HL-60 (cell line): ENCODE measurements around the gene GIMAP5.

Source experiments
- DNase-seq, 2 experiments: peaks; one replicate each; pipeline ENCODE4 v3.0.0-alpha.2; 2010 to 2020; ENCODE audit warnings: low read depth in 1 of 2, low spot score in 1 of 2
- H3K27ac ChIP-seq: fragments of 250-450 bp; sonication (Bioruptor Pico); replicated peaks from 2 replicates; pipeline ENCODE4 v1.5.1; 2020; ENCODE audit warnings: mild to moderate bottlenecking, moderate library complexity
- H3K27me3 ChIP-seq: fragments of 250-450 bp; sonication (Bioruptor Pico); 2 replicates; pipeline ENCODE4 v1.5.1; 2021; ENCODE audit warnings: mild to moderate bottlenecking, moderate library complexity; ENCODE audit not compliant: insufficient read depth, poor library complexity, severe bottlenecking
- H3K4me3 ChIP-seq: replicated peaks from 2 replicates; pipeline ENCODE4 v1.5.1; 2011; ENCODE audit warnings: mild to moderate bottlenecking, control low read depth, low read length; ENCODE audit not compliant: insufficient read depth
- CTCF ChIP-seq: IDR thresholded peaks from one replicate; pipeline ENCODE4 v1.5.1; 2011; ENCODE audit warnings: low read length, control low read depth, inconsistent platforms; ENCODE audit not compliant: insufficient read depth
- GABPA ChIP-seq: IDR thresholded peaks from 2 replicates; pipeline ENCODE4 v1.6.1; 2012; ENCODE audit warnings: low read depth
- POLR2AphosphoS5 ChIP-seq: IDR thresholded peaks from 2 replicates; pipeline ENCODE4 v1.6.1; 2012; ENCODE audit warnings: low read depth
- SPI1 ChIP-seq: IDR thresholded peaks from 2 replicates; pipeline ENCODE4 v1.6.1; 2012; ENCODE audit warnings: low read depth, mild to moderate bottlenecking, borderline replicate concordance
- TF ChIP-seq, protein P1 (sequence below): IDR thresholded peaks from 2 replicates; pipeline ENCODE4 v1.6.1; 2012; ENCODE audit warnings: low read depth; ENCODE audit not compliant: insufficient replicate concordance

The GIMAP5 gene

GRCh38 chr7:150748376-150748775 is 11.2 kb downstream of the GIMAP5 start:
- no peaks in the 10 kb centered on the region for H3K27me3 ChIP-seq
- TF ChIP-seq CTCF (no peak), GABPA (no peak), SPI1 (no peak), POLR2AphosphoS5 (no peak)
- TF ChIP-seq, protein P1, sequence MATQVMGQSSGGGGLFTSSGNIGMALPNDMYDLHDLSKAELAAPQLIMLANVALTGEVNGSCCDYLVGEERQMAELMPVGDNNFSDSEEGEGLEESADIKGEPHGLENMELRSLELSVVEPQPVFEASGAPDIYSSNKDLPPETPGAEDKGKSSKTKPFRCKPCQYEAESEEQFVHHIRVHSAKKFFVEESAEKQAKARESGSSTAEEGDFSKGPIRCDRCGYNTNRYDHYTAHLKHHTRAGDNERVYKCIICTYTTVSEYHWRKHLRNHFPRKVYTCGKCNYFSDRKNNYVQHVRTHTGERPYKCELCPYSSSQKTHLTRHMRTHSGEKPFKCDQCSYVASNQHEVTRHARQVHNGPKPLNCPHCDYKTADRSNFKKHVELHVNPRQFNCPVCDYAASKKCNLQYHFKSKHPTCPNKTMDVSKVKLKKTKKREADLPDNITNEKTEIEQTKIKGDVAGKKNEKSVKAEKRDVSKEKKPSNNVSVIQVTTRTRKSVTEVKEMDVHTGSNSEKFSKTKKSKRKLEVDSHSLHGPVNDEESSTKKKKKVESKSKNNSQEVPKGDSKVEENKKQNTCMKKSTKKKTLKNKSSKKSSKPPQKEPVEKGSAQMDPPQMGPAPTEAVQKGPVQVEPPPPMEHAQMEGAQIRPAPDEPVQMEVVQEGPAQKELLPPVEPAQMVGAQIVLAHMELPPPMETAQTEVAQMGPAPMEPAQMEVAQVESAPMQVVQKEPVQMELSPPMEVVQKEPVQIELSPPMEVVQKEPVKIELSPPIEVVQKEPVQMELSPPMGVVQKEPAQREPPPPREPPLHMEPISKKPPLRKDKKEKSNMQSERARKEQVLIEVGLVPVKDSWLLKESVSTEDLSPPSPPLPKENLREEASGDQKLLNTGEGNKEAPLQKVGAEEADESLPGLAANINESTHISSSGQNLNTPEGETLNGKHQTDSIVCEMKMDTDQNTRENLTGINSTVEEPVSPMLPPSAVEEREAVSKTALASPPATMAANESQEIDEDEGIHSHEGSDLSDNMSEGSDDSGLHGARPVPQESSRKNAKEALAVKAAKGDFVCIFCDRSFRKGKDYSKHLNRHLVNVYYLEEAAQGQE, result no peak
- no peak for DNase-seq
- H3K4me3 ChIP-seq, result no peak overlapping the region
- H3K27ac ChIP-seq, result no peak overlapping the region

GRCh38 chr7:150751702-150752101 is 14.5 kb downstream of the GIMAP5 start:
- no peak overlapping the region for H3K27ac ChIP-seq
- H3K4me3 ChIP-seq, result no peak overlapping the region
- DNase-seq, result no peak
- TF ChIP-seq, protein P1, result no peak
- TF ChIP-seq SPI1 (no peak), POLR2AphosphoS5 (no peak), CTCF (no peak), GABPA (no peak)
- no peaks in the 10 kb centered on the region for H3K27me3 ChIP-seq

- DNase-seq, result no peak
- no peak overlapping the region for H3K27ac ChIP-seq
These were observed 16.0 kb downstream of the GIMAP5 start for GRCh38 chr7:150753239-150753638.

More at GRCh38 chr7:150753239-150753638, 16.0 kb downstream of the GIMAP5 start:
- no peak overlapping the region for H3K4me3 ChIP-seq
- H3K27me3 ChIP-seq, result no peaks in the 10 kb centered on the region
- no peak for TF ChIP-seq SPI1
- TF ChIP-seq, protein P1, result no peak
